Measurements from ENCODE around the gene TNFRSF1A. TPM values are rescaled to one million over a fixed set of nuclear protein-coding genes. Genes with fewer than 3 reads are reported as not detected.

Gene TNFRSF1A
- total RNA-seq, 1 experiment from 2014 or later: 44.1 TPM

GRCh38 chr12:6335451-6336078 is 6.3 kb downstream of the TNFRSF1A start:
- ATAC-seq (peak; percentile 10), DNase-seq (ENCODE audit: low spot score) (peak; percentile 51)
- H3K9me3 Mint-ChIP-seq: no peaks in the 10 kb centered on the region
- POLR2A ChIA-PET: interaction anchor here (0.5 to 3.3 kb wide), 12 partner anchors 9 to 135 kb away, joined by 3 to 48 read pairs (median 4); partner anchors contain the start of genes SCNN1A, TAPBPL and VAMP1
- CTCF ChIA-PET: interaction anchor here (0.7 to 3.6 kb wide), 15 partner anchors 8 to 354 kb away, joined by 3 to 41 read pairs (median 6); partner anchors contain the start of genes SCNN1A, VAMP1 and ZNF384
- H3K27me3 Mint-ChIP-seq (ENCODE audit: low read depth): no peaks in the 10 kb centered on the region
- H3K27ac Mint-ChIP-seq: no peak overlapping the region
- H3K4me3 Mint-ChIP-seq: no peak overlapping the region; the same call in none of the 2 replicates
- H3K4me1 Mint-ChIP-seq: peaks cover 18% of the 10 kb centered on the region
- peaks cover 35% of the 10 kb centered on the region for H3K36me3 Mint-ChIP-seq
- 0 out of 2 replicates have a peak, but pooled peaks have one; percentile 25 for TF ChIP-seq KAT7 (CRISPR knock-in tag; IDR thresholded peaks at IDR 0.05; ENCODE audit: borderline replicate concordance)
- no peak for TF ChIP-seq NFE2L1 (CRISPR knock-in tag; IDR thresholded peaks at IDR 0.05)
- peak; percentile 41; the same call in 1 of the 2 replicates for TF ChIP-seq SP1 (CRISPR knock-in tag; conservative IDR thresholded peaks at IDR 0.05)
- TF ChIP-seq SOX15 (CRISPR knock-in tag; IDR thresholded peaks at IDR 0.05): no peak
- TF ChIP-seq FOXP1 (CRISPR knock-in tag; IDR thresholded peaks at IDR 0.05; ENCODE audit: borderline replicate concordance): 0 out of 2 replicates have a peak, but pooled peaks have one; percentile 41
- TF ChIP-seq CBFB (CRISPR knock-in tag; IDR thresholded peaks at IDR 0.05; ENCODE audit: low read depth): no peak
- no peak for TF ChIP-seq HMGA2 (CRISPR knock-in tag; IDR thresholded peaks at IDR 0.05)

DNA sequence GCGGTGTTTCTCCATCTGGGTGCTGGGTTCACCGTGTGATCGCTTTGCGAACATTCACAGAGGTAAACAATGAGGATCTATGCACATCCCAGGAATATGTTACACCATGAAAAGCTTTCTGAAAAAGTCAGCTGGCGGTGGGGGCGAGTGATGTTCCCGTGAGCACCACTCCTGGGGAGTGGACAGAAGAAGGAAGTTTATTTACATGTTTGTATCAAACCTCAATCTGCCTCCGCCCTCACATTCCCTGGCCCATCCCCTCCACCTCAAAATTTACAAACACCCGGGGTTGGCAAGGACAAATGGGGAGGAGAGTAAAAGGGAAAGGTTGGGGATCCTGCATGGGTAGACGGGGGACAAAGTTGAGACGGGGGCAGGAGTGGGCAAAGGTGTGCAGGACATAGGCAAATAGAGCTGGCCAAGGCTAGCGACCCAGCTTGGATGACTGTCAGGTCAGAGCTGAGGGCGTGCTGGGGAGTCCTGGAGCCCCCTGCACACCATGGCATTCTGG is 6.9 kb downstream of the TNFRSF1A start:
- ATAC-seq (no peak), DNase-seq (ENCODE audit: low spot score) (no peak)
- peaks cover 18% of the 10 kb centered on the region for H3K4me1 Mint-ChIP-seq
- H3K27ac Mint-ChIP-seq: no peak overlapping the region; the same call in none of the 2 replicates
- ChIA-PET POLR2A (interaction anchor here (0.5 to 3.3 kb wide), 7 partner anchors 9 to 135 kb away, joined by 3 to 48 read pairs (median 4); partner anchors contain the start of genes SCNN1A and VAMP1), CTCF (interaction anchor here (0.7 to 3.6 kb wide), 11 partner anchors 9 to 136 kb away, joined by 3 to 41 read pairs (median 8); partner anchors contain the start of genes SCNN1A and VAMP1)
- H3K9me3 Mint-ChIP-seq: no peaks in the 10 kb centered on the region
- peaks cover 40% of the 10 kb centered on the region for H3K36me3 Mint-ChIP-seq
- no peaks in the 10 kb centered on the region for H3K27me3 Mint-ChIP-seq (ENCODE audit: low read depth)
- H3K4me3 Mint-ChIP-seq: no peak overlapping the region
- no peak for TF ChIP-seq CREM (CRISPR knock-in tag; IDR thresholded peaks at IDR 0.05)
- no peak for TF ChIP-seq ZNF121 (CRISPR knock-in tag; IDR thresholded peaks at IDR 0.05)

- DNase-seq (ENCODE audit: low spot score) (no peak), ATAC-seq (no peak)
- Mint-ChIP-seq H3K36me3 (peaks cover 41% of the 10 kb centered on the region), H3K27me3 (ENCODE audit: low read depth) (no peaks in the 10 kb centered on the region), H3K27ac (no peak overlapping the region), H3K4me3 (no peak overlapping the region), H3K4me1 (peaks cover 18% of the 10 kb centered on the region), H3K9me3 (no peaks in the 10 kb centered on the region)
- CTCF ChIA-PET: interaction anchor here (1.3 to 3.6 kb wide), 4 partner anchors 12 to 136 kb away, joined by 4 to 39 read pairs (median 6); partner anchors contain the start of gene VAMP1
- POLR2A ChIA-PET: interaction anchor here (0.5 kb wide), 1 partner anchor 10 kb away, joined by 3 read pairs; no protein-coding TSS in a partner anchor
- TF ChIP-seq FOXP1 (CRISPR knock-in tag; IDR thresholded peaks at IDR 0.05; ENCODE audit: borderline replicate concordance) (no peak), CREM (CRISPR knock-in tag; IDR thresholded peaks at IDR 0.05) (no peak), FOXK1 (CRISPR knock-in tag; IDR thresholded peaks at IDR 0.05) (no peak), ELF4 (CRISPR knock-in tag; IDR thresholded peaks at IDR 0.05; ENCODE audit: low read depth) (no peak), TP53 (CRISPR knock-in tag; IDR thresholded peaks at IDR 0.05) (no peak), OVOL2 (CRISPR knock-in tag; IDR thresholded peaks at IDR 0.05; ENCODE audit: borderline replicate concordance) (no peak), SMAD3 (CRISPR knock-in tag; IDR thresholded peaks at IDR 0.05; ENCODE audit: borderline replicate concordance) (no peak), ZMAT4 (CRISPR knock-in tag; IDR thresholded peaks at IDR 0.05) (no peak), E2F5 (CRISPR knock-in tag; IDR thresholded peaks at IDR 0.05) (no peak), JAZF1 (CRISPR knock-in tag; IDR thresholded peaks at IDR 0.05) (no peak)
- TF ChIP-seq, protein P1, sequence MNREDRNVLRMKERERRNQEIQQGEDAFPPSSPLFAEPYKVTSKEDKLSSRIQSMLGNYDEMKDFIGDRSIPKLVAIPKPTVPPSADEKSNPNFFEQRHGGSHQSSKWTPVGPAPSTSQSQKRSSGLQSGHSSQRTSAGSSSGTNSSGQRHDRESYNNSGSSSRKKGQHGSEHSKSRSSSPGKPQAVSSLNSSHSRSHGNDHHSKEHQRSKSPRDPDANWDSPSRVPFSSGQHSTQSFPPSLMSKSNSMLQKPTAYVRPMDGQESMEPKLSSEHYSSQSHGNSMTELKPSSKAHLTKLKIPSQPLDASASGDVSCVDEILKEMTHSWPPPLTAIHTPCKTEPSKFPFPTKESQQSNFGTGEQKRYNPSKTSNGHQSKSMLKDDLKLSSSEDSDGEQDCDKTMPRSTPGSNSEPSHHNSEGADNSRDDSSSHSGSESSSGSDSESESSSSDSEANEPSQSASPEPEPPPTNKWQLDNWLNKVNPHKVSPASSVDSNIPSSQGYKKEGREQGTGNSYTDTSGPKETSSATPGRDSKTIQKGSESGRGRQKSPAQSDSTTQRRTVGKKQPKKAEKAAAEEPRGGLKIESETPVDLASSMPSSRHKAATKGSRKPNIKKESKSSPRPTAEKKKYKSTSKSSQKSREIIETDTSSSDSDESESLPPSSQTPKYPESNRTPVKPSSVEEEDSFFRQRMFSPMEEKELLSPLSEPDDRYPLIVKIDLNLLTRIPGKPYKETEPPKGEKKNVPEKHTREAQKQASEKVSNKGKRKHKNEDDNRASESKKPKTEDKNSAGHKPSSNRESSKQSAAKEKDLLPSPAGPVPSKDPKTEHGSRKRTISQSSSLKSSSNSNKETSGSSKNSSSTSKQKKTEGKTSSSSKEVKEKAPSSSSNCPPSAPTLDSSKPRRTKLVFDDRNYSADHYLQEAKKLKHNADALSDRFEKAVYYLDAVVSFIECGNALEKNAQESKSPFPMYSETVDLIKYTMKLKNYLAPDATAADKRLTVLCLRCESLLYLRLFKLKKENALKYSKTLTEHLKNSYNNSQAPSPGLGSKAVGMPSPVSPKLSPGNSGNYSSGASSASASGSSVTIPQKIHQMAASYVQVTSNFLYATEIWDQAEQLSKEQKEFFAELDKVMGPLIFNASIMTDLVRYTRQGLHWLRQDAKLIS (CRISPR knock-in tag; IDR thresholded peaks at IDR 0.05; ENCODE audit: borderline replicate concordance): no peak
- TF ChIP-seq, protein P2, sequence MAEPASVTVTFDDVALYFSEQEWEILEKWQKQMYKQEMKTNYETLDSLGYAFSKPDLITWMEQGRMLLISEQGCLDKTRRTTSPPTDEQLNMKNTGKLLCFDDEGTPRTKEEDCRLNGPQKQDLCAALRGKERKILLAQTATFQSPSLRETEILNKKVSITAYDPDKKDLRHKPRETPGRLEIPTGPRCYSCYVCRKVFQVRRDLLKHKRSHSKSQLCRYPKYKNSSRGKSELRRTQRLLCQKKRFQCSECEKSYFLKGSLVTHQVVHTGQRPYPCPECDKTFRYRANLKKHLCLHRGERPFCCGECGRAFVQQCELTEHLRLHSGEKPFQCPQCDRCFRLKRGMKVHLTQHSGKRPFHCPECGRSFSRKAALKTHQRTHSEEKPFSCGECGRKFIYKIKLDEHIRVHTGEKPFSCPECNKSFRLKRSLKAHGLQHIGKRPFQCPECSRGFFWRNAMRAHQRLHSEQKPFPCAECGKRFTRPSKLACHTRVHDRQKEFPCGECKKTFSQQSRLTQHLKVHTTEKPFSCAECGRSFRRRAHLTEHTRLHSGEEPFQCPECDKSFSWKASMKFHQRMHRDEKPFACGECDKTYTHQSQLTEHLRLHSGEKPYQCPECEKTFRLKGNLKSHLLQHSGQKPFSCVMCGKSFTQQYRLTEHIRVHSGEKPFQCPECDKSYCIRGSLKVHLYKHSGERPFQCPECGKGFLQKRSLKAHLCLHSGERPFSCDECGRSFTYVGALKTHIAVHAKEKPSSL (CRISPR knock-in tag; conservative IDR thresholded peaks at IDR 0.05): no peak
Observed at GRCh38 chr12:6334359-6334758, 7.5 kb downstream of the TNFRSF1A start.
